Raji (cell line): ENCODE measurements around the gene DRD3.

ENCODE experiments used
- POLR2A ChIP-seq: IDR thresholded peaks from 2 replicates; pipeline ENCODE4 v1.6.1; 2011; ENCODE audit warnings: low read depth, low read length, control low read depth; ENCODE audit not compliant: insufficient read depth

DRD3 gene

GRCh38 chr3:114114719-114115118 is 64.1 kb downstream of the DRD3 start:
- TF ChIP-seq POLR2A: no peak

- no peak for TF ChIP-seq POLR2A
These were observed 66.2 kb downstream of the DRD3 start for GRCh38 chr3:114112696-114113095.

GRCh38 chr3:114111060-114111770 is 67.6 kb downstream of the DRD3 start:
- no peak for TF ChIP-seq POLR2A

- TF ChIP-seq POLR2A: no peak
These were observed 68.4 kb downstream of the DRD3 start for GRCh38 chr3:114110439-114110838.

GRCh38 chr3:114108137-114108536 is 70.7 kb downstream of the DRD3 start:
- TF ChIP-seq POLR2A: no peak

GRCh38 chr3:114104414-114104813 is 74.4 kb downstream of the DRD3 start:
- TF ChIP-seq POLR2A: no peak

GRCh38 chr3:114103858-114104257 is 75.0 kb downstream of the DRD3 start:
- TF ChIP-seq POLR2A: no peak

- TF ChIP-seq POLR2A: no peak
These were observed 75.7 kb downstream of the DRD3 start for GRCh38 chr3:114103181-114103580.

- TF ChIP-seq POLR2A: no peak
These were observed 77.8 kb downstream of the DRD3 start for GRCh38 chr3:114101101-114101500.

- TF ChIP-seq POLR2A: no peak
These were observed 83.1 kb downstream of the DRD3 start for GRCh38 chr3:114095796-114096195.

GRCh38 chr3:114093596-114093995 is 85.3 kb downstream of the DRD3 start:
- TF ChIP-seq POLR2A: no peak

- TF ChIP-seq POLR2A: no peak
These were observed 85.9 kb downstream of the DRD3 start for GRCh38 chr3:114093016-114093380.

GRCh38 chr3:114092151-114093015 is 86.5 kb downstream of the DRD3 start:
- TF ChIP-seq POLR2A: no peak

GRCh38 chr3:114089675-114090074 is 89.2 kb downstream of the DRD3 start:
- TF ChIP-seq POLR2A: no peak

GRCh38 chr3:114086356-114086755 is 92.5 kb downstream of the DRD3 start:
- TF ChIP-seq POLR2A: no peak

GRCh38 chr3:114083112-114083511 is 95.7 kb downstream of the DRD3 start:
- no peak for TF ChIP-seq POLR2A
